Glutamatergic neuron (in vitro differentiated cells): ENCODE results near the gene EFCAB8. TPM values are rescaled to one million over a fixed set of nuclear protein-coding genes. Genes with fewer than 3 reads are reported as not detected.

ENCODE experiments used
- DNase-seq: peaks from one replicate; pipeline ENCODE4 v3.0.0; 2022
- H3K27ac Mint-ChIP-seq: one replicate; pipeline ENCODE4 v1.8.0; 2020; ENCODE audit warnings: mild to moderate bottlenecking, mixed read lengths, inconsistent platforms; ENCODE audit not compliant: unreplicated experiment
- H3K27me3 Mint-ChIP-seq: one replicate; pipeline ENCODE4 v1.8.0; 2020; ENCODE audit warnings: mild to moderate bottlenecking, moderate library complexity, mixed read lengths, inconsistent platforms; ENCODE audit not compliant: unreplicated experiment
- H3K36me3 Mint-ChIP-seq: one replicate; pipeline ENCODE4 v1.8.0; 2020; ENCODE audit warnings: mild to moderate bottlenecking, mixed read lengths, inconsistent platforms; ENCODE audit not compliant: unreplicated experiment
- H3K4me1 Mint-ChIP-seq: one replicate; pipeline ENCODE4 v1.8.0; 2020; ENCODE audit warnings: mild to moderate bottlenecking, low read depth, mixed read lengths, inconsistent platforms; ENCODE audit not compliant: unreplicated experiment
- H3K4me3 Mint-ChIP-seq: one replicate; pipeline ENCODE4 v1.8.0; 2020; ENCODE audit warnings: mild to moderate bottlenecking, mixed read lengths, inconsistent platforms; ENCODE audit not compliant: unreplicated experiment
- H3K9me3 Mint-ChIP-seq: one replicate; pipeline ENCODE4 v1.8.0; 2020; ENCODE audit warnings: mild to moderate bottlenecking, moderate library complexity, mixed read lengths, inconsistent platforms; ENCODE audit not compliant: unreplicated experiment
- total RNA-seq: library from RNA; stranded (reverse); fragmentation: NEBNext Ultra II Directional; extraction: Animal tissue kit (Norgen Biotek cat#: 25700); gene quantifications from one replicate; pipeline ENCODE4 v1.2.1, GENCODE V29; 2021; ENCODE audit not compliant: unreplicated experiment
- TF ChIP-seq, protein P1 (sequence below): fragments of 200-600 bp; sonication (generic); IDR thresholded peaks from one replicate; pipeline ENCODE4 v1.5.0; 2021; ENCODE audit not compliant: partially characterized antibody, unreplicated experiment

EFCAB8 gene
- total RNA-seq, 1 donor from 2014 or later: not detected

DNA sequence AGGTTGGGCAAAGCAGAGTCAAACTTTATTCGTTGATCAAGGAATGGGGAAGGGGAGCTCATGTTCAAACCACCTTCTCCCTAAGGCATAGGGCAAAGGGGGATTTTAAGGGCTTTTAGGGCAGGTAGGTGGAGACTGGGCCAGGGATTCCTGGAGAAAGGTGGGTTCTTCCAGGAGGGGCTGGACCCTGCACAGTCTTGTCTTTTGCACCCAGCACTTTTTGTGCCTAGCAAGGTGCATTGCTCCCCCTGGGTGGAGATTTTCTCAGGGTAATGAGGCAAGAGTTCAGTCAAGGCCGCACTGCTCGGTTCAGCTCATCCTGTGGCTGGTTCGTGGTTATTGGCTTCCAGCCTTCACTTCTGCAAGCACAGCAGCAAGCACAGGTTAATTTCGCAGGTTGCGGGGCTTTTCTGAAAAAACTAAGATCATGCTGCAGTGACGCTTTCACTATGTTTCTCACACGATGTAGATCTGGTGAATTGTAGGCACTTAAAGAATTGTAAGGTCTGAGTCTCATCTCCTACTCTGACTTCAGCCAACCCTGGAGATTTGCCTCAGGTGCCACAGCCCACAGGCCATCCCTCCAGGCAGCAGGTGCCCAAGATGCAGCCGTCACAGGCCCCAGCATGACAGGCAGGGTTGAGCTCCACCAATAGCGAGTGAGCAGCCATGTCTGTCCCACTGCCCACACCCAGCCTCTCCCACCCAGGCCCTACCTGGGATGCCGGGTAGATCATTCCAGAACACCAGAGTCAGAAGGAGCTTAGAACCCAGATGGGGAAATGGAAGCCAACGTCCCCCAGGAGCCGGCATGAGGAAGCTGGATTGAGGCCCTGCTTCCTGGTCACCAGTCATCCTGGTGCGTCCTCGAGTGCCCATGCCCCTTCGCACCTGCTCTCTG lies 108.4 kb downstream of the EFCAB8 start:
- DNase-seq: no peak
- no peaks in the 10 kb centered on the region for H3K36me3 Mint-ChIP-seq
- no peak overlapping the region for H3K4me3 Mint-ChIP-seq
- H3K27ac Mint-ChIP-seq: no peak overlapping the region
- TF ChIP-seq, protein P1, sequence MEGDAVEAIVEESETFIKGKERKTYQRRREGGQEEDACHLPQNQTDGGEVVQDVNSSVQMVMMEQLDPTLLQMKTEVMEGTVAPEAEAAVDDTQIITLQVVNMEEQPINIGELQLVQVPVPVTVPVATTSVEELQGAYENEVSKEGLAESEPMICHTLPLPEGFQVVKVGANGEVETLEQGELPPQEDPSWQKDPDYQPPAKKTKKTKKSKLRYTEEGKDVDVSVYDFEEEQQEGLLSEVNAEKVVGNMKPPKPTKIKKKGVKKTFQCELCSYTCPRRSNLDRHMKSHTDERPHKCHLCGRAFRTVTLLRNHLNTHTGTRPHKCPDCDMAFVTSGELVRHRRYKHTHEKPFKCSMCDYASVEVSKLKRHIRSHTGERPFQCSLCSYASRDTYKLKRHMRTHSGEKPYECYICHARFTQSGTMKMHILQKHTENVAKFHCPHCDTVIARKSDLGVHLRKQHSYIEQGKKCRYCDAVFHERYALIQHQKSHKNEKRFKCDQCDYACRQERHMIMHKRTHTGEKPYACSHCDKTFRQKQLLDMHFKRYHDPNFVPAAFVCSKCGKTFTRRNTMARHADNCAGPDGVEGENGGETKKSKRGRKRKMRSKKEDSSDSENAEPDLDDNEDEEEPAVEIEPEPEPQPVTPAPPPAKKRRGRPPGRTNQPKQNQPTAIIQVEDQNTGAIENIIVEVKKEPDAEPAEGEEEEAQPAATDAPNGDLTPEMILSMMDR: no peak
- H3K27me3 Mint-ChIP-seq: peaks cover 2% of the 10 kb centered on the region
- no peaks in the 10 kb centered on the region for H3K4me1 Mint-ChIP-seq
- no peaks in the 10 kb centered on the region for H3K9me3 Mint-ChIP-seq

GRCh38 chr20:32967961-32968457 lies 109.3 kb downstream of the EFCAB8 start:
- H3K27ac Mint-ChIP-seq: no peak overlapping the region
- DNase-seq: no peak

GRCh38 chr20:32968478-32969241 lies 109.9 kb downstream of the EFCAB8 start:
- peaks cover 4% of the 10 kb centered on the region for H3K27me3 Mint-ChIP-seq
- H3K4me3 Mint-ChIP-seq: no peak overlapping the region
- no peaks in the 10 kb centered on the region for H3K9me3 Mint-ChIP-seq
- TF ChIP-seq, protein P1: no peak
- no peaks in the 10 kb centered on the region for H3K36me3 Mint-ChIP-seq
- DNase-seq: no peak
- no peaks in the 10 kb centered on the region for H3K4me1 Mint-ChIP-seq
- no peak overlapping the region for H3K27ac Mint-ChIP-seq

More at GRCh38 chr20:32967961-32968457, 109.3 kb downstream of the EFCAB8 start:
- no peaks in the 10 kb centered on the region for H3K36me3 Mint-ChIP-seq
- H3K4me3 Mint-ChIP-seq: no peak overlapping the region
- no peaks in the 10 kb centered on the region for H3K4me1 Mint-ChIP-seq
- H3K9me3 Mint-ChIP-seq: no peaks in the 10 kb centered on the region
- TF ChIP-seq, protein P1: no peak
- peaks cover 4% of the 10 kb centered on the region for H3K27me3 Mint-ChIP-seq

DNA sequence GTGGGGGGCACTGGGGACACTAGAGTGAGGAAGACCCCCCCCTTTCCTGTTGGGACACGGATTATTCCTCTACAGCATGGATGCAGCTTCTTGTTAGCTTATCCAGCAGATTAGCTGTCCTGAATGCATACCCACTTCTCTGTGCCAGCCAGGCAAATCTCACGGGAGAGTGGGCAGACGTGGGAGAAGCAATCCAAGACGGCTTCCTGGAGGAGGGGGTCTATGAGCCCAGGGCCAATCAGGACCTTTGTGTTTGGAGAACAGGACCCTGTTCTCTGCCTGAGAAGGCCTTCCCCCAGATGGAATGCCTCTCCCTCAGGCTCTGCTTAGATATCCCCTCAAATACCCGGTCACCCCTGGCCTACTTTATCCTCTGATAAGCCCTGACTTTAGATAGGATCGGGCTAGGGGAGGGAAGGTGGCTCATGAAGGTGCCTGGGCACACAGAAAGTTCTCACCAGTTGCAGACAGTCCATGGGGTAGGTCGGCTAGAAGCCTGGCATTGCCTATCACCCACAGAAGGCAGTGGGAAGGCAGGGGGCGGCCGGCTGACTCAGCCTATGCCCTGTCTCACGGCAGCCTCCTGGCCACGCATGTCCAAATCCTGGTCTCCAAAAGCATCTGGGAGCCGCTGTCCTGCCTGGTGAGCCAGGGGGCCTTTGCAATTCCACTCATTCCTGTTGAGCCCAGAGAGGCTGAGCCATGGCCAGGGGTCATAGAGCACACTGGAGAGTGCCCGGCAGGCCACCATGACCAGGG lies 110.8 kb downstream of the EFCAB8 start:
- DNase-seq: no peak
- Mint-ChIP-seq H3K4me1 (no peaks in the 10 kb centered on the region), H3K36me3 (no peaks in the 10 kb centered on the region), H3K27me3 (peaks cover 2% of the 10 kb centered on the region), H3K9me3 (no peaks in the 10 kb centered on the region), H3K4me3 (no peak overlapping the region), H3K27ac (no peak overlapping the region)
- TF ChIP-seq, protein P1: no peak
